ENCODE data around the gene NRGN. TPM values are rescaled to one million over a fixed set of nuclear protein-coding genes. Genes with fewer than 3 reads are reported as not detected.
A peak's percentile ranks its signal among the peaks of the same experiment; 100 is the strongest.

Gene NRGN
- total and polyA plus RNA-seq, 2 experiments from 2014 or later, result 1.2 TPM; not detected in 1

GRCh38 chr11:124738713-124739478, 846 bp upstream of the NRGN start:
- no peaks in the 10 kb centered on the region for H3K4me1 ChIP-seq (ENCODE audit: insufficient read depth)
- no peaks in the 10 kb centered on the region for H3K9me3 ChIP-seq (ENCODE audit: low read depth)
- no peak overlapping the region for H3K4me3 ChIP-seq
- TF ChIP-seq EZH2phosphoT487 (IDR thresholded peaks at IDR 0.05; ENCODE audit: low read depth, severe bottlenecking, unreplicated experiment) (no peak), CTCF (IDR thresholded peaks at IDR 0.05; ENCODE audit: poor library complexity) (no peak), EZH2 (IDR thresholded peaks at IDR 0.05; ENCODE audit: borderline replicate concordance) (no peak)
- H3K27ac ChIP-seq, result no peak overlapping the region
- peaks cover 72% of the 10 kb centered on the region for H3K27me3 ChIP-seq
- WGBS (ENCODE audit: low lambda C conversion rate, missing lambda C conversion rate), result 71% methylated on average over 21 of the region's 21 CpGs
- DNase-seq (ENCODE audit: low spot score), result no peak
- no peaks in the 10 kb centered on the region for H4K20me1 ChIP-seq (ENCODE audit: insufficient read depth, poor library complexity, severe bottlenecking)
- H3K4me2 ChIP-seq, result peak overlapping the region; percentile 93
- H3K36me3 ChIP-seq (replicated peaks; ENCODE audit: insufficient read depth, low read depth), result no peaks in the 10 kb centered on the region
- no peaks in the 10 kb centered on the region for H3K9me2 ChIP-seq (replicated peaks; ENCODE audit: insufficient read depth)
- no peaks in the 10 kb centered on the region for H3K79me2 ChIP-seq
- H2AFZ ChIP-seq, result no peak overlapping the region

- Histone ChIP-seq H3K9me2 (replicated peaks; ENCODE audit: insufficient read depth) (no peaks in the 10 kb centered on the region), H3K27me3 (peaks cover 81% of the 10 kb centered on the region), H3K4me1 (ENCODE audit: insufficient read depth) (no peaks in the 10 kb centered on the region), H3K27ac (no peak overlapping the region), H3K36me3 (replicated peaks; ENCODE audit: insufficient read depth, low read depth) (no peaks in the 10 kb centered on the region), H3K4me2 (peak overlapping the region; percentile 93), H3K79me2 (no peaks in the 10 kb centered on the region), H3K9me3 (ENCODE audit: low read depth) (no peaks in the 10 kb centered on the region), H3K4me3 (peak overlapping the region; percentile 27), H2AFZ (peak overlapping the region; percentile 41), H4K20me1 (ENCODE audit: insufficient read depth, poor library complexity, severe bottlenecking) (no peaks in the 10 kb centered on the region)
- no peak for DNase-seq (ENCODE audit: low spot score)
- 5% methylated on average over 34 of the region's 37 CpGs for WGBS (ENCODE audit: low lambda C conversion rate, missing lambda C conversion rate)
- TF ChIP-seq EZH2 (IDR thresholded peaks at IDR 0.05; ENCODE audit: borderline replicate concordance) (peak; percentile 28), EZH2phosphoT487 (IDR thresholded peaks at IDR 0.05; ENCODE audit: low read depth, severe bottlenecking, unreplicated experiment) (no peak), CTCF (IDR thresholded peaks at IDR 0.05; ENCODE audit: poor library complexity) (peak; percentile 37)
Measured at GRCh38 chr11:124740277-124740882, 638 bp downstream of the NRGN start.

GRCh38 chr11:124742555-124742954, 2.8 kb downstream of the NRGN start:
- TF ChIP-seq EZH2 (IDR thresholded peaks at IDR 0.05; ENCODE audit: borderline replicate concordance) (no peak), CTCF (IDR thresholded peaks at IDR 0.05; ENCODE audit: poor library complexity) (no peak), EZH2phosphoT487 (IDR thresholded peaks at IDR 0.05; ENCODE audit: low read depth, severe bottlenecking, unreplicated experiment) (no peak)
- no peaks in the 10 kb centered on the region for H3K9me3 ChIP-seq (ENCODE audit: low read depth)
- H3K4me1 ChIP-seq (ENCODE audit: insufficient read depth), result no peaks in the 10 kb centered on the region
- H2AFZ ChIP-seq, result no peak overlapping the region
- H3K4me3 ChIP-seq, result no peak overlapping the region
- H3K4me2 ChIP-seq, result no peak overlapping the region
- no peaks in the 10 kb centered on the region for H4K20me1 ChIP-seq (ENCODE audit: insufficient read depth, poor library complexity, severe bottlenecking)
- no peaks in the 10 kb centered on the region for H3K36me3 ChIP-seq (replicated peaks; ENCODE audit: insufficient read depth, low read depth)
- 61% methylated on average over 2 of the region's 2 CpGs for WGBS (ENCODE audit: low lambda C conversion rate, missing lambda C conversion rate)
- H3K9me2 ChIP-seq (replicated peaks; ENCODE audit: insufficient read depth), result no peaks in the 10 kb centered on the region
- H3K27ac ChIP-seq, result no peak overlapping the region
- H3K79me2 ChIP-seq, result no peaks in the 10 kb centered on the region
- DNase-seq (ENCODE audit: low spot score), result no peak
- peaks cover 84% of the 10 kb centered on the region for H3K27me3 ChIP-seq
